GM19468 (cell line): Measurements from ENCODE around the gene NRXN3.

Experiments used
- ATAC-seq: cut with Tn5 transposase; IDR thresholded peaks from one replicate; pipeline ENCODE4 v1.9.1; 2021; ENCODE audit warnings: mild to moderate bottlenecking, moderate library complexity, moderate number of reproducible peaks; ENCODE audit not compliant: unreplicated experiment; ENCODE audit errors: extremely low read depth

Gene NRXN3

GRCh38 chr14:79598339-79598738 is 1428.2 kb downstream of the NRXN3 start:
- no peak for ATAC-seq

- ATAC-seq = no peak
Measured at GRCh38 chr14:79599239-79599638, 1429.1 kb downstream of the NRXN3 start.

- ATAC-seq = no peak
Measured at GRCh38 chr14:79600406-79600805, 1430.2 kb downstream of the NRXN3 start.

- ATAC-seq = no peak
Measured at GRCh38 chr14:79601579-79601978, 1431.4 kb downstream of the NRXN3 start.

- no peak for ATAC-seq
Measured at GRCh38 chr14:79602045-79602444, 1431.9 kb downstream of the NRXN3 start.

GRCh38 chr14:79602742-79603141 is 1432.6 kb downstream of the NRXN3 start:
- ATAC-seq = no peak

- ATAC-seq = no peak
Measured at GRCh38 chr14:79605849-79606248, 1435.7 kb downstream of the NRXN3 start.

GRCh38 chr14:79608446-79608845 is 1438.3 kb downstream of the NRXN3 start:
- ATAC-seq = no peak

- ATAC-seq = no peak
Measured at GRCh38 chr14:79613625-79614024, 1443.5 kb downstream of the NRXN3 start.

- ATAC-seq = no peak
Measured at GRCh38 chr14:79614448-79614847, 1444.3 kb downstream of the NRXN3 start.

- ATAC-seq = no peak
Measured at GRCh38 chr14:79627058-79627457, 1456.9 kb downstream of the NRXN3 start.

GRCh38 chr14:79629411-79630287 is 1459.5 kb downstream of the NRXN3 start:
- no peak for ATAC-seq

- ATAC-seq = no peak
Measured at GRCh38 chr14:79630288-79630960, 1460.3 kb downstream of the NRXN3 start.

- ATAC-seq = no peak
Measured at GRCh38 chr14:79631276-79631675, 1461.1 kb downstream of the NRXN3 start.

- no peak for ATAC-seq
Measured at GRCh38 chr14:79638672-79639266, 1468.6 kb downstream of the NRXN3 start.

- ATAC-seq = no peak
Measured at GRCh38 chr14:79639613-79640012, 1469.4 kb downstream of the NRXN3 start.

GRCh38 chr14:79641371-79641770 is 1471.2 kb downstream of the NRXN3 start:
- ATAC-seq = no peak

- ATAC-seq = no peak
Measured at GRCh38 chr14:79643132-79643531, 1473.0 kb downstream of the NRXN3 start.

- ATAC-seq = no peak
Measured at GRCh38 chr14:79645753-79646362, 1475.7 kb downstream of the NRXN3 start.

- ATAC-seq = no peak
Measured at GRCh38 chr14:79649856-79650255, 1479.7 kb downstream of the NRXN3 start.
